Measurements from ENCODE around the gene ADAMTS2. TPM values are rescaled to one million over a fixed set of nuclear protein-coding genes. Genes with fewer than 3 reads are reported as not detected.

Gene ADAMTS2
- total RNA-seq, 1 donor from 2014 or later = 11.9 TPM

GRCh38 chr5:179065703-179066102 is 279.6 kb downstream of the ADAMTS2 start:
- no peak for ATAC-seq

GRCh38 chr5:179061025-179061424 is 284.2 kb downstream of the ADAMTS2 start:
- ATAC-seq (no peak), DNase-seq (ENCODE audit: low spot score) (no peak)

More at GRCh38 chr5:179065703-179066102, 279.6 kb downstream of the ADAMTS2 start:
- no peak for DNase-seq (ENCODE audit: low spot score)

Other genes starting within 250 kb of the ADAMTS2 start
- 16.4 TPM for gene RUFY1, start 205.1 kb upstream of the ADAMTS2 start, total RNA-seq